ENCODE measurements around the gene IL36A.

The IL36A gene

DNA sequence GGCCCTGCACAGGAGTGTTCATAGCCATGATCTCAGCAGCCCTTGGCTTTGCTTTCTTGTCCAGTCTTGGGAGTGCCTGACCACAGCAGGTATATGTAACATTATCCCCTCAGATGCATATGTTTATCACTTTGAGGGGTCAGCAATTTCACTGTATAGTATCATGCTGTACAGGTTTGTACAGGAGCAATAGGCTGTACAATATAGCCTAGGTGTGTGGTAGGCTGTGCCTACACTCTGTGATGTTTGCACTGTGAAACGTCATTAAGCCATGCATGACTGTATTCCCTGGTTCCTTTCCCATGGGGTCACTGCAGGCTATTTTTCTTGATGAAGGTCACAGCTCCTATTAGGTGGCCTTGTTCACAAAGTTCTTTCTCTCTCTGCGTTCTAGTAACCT, 32.1 kb upstream of the IL36A start:
- Histone ChIP-seq H3K4me3 (ENCODE audit: low read depth, low read length) (no peak overlapping the region), H2AFZ (no peak overlapping the region), H3K79me2 (no peaks in the 10 kb centered on the region), H3K27me3 (ENCODE audit: control insufficient read depth, insufficient read depth, low read length) (no peaks in the 10 kb centered on the region), H3K9ac (no peak overlapping the region), H3K4me2 (ENCODE audit: low read length) (no peak overlapping the region), H3K9me3 (ENCODE audit: control insufficient read depth, low read length) (no peaks in the 10 kb centered on the region), H3K36me3 (ENCODE audit: control insufficient read depth, insufficient read depth, low read length) (no peaks in the 10 kb centered on the region), H3K27ac (no peak overlapping the region), H3K4me1 (no peaks in the 10 kb centered on the region)
- TF ChIP-seq, protein P1, sequence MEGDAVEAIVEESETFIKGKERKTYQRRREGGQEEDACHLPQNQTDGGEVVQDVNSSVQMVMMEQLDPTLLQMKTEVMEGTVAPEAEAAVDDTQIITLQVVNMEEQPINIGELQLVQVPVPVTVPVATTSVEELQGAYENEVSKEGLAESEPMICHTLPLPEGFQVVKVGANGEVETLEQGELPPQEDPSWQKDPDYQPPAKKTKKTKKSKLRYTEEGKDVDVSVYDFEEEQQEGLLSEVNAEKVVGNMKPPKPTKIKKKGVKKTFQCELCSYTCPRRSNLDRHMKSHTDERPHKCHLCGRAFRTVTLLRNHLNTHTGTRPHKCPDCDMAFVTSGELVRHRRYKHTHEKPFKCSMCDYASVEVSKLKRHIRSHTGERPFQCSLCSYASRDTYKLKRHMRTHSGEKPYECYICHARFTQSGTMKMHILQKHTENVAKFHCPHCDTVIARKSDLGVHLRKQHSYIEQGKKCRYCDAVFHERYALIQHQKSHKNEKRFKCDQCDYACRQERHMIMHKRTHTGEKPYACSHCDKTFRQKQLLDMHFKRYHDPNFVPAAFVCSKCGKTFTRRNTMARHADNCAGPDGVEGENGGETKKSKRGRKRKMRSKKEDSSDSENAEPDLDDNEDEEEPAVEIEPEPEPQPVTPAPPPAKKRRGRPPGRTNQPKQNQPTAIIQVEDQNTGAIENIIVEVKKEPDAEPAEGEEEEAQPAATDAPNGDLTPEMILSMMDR (IDR thresholded peaks at IDR 0.05) = no peak

- Histone ChIP-seq H3K79me2 (no peaks in the 10 kb centered on the region), H3K36me3 (ENCODE audit: control insufficient read depth, insufficient read depth, low read length) (no peaks in the 10 kb centered on the region), H3K4me1 (no peaks in the 10 kb centered on the region), H3K4me3 (ENCODE audit: low read depth, low read length) (no peak within 1 kb of the TSS), H3K4me2 (ENCODE audit: low read length) (no peak within 1 kb of the TSS), H2AFZ (no peak within 1 kb of the TSS), H3K9ac (no peak within 1 kb of the TSS), H3K27ac (no peak within 1 kb of the TSS), H3K27me3 (ENCODE audit: control insufficient read depth, insufficient read depth, low read length) (no peaks in the 10 kb centered on the region), H3K9me3 (ENCODE audit: control insufficient read depth, low read length) (no peaks in the 10 kb centered on the region)
- TF ChIP-seq, protein P1 (IDR thresholded peaks at IDR 0.05) = no peak
Measured at GRCh38 chr2:112977559-112978056, 27.7 kb upstream of the IL36A start, which contains the start of gene IL36G. TSS of gene IL36G (plus strand) at chr2:112978006. CDS start at chr2:112978639, 633 bp downstream.

DNA sequence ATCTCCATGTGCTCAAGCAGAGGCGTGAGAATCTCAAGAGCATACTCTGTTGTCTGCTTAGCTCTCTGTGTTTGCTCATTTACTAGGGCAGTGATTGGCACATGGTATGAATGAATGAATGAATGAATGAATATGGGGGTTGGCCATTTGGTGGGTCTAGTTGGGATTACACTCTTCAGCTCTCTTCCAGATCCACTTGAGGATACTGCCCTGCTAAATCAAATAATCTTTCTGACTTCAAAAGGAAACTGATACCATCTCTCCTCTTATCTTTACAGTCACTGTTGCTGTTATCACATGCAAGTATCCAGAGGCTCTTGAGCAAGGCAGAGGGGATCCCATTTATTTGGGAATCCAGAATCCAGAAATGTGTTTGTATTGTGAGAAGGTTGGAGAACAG, 25.5 kb upstream of the IL36A start:
- Histone ChIP-seq H3K9me3 (ENCODE audit: control insufficient read depth, low read length) (no peaks in the 10 kb centered on the region), H3K36me3 (ENCODE audit: control insufficient read depth, insufficient read depth, low read length) (no peaks in the 10 kb centered on the region), H3K9ac (no peak overlapping the region), H3K79me2 (no peaks in the 10 kb centered on the region), H3K4me2 (ENCODE audit: low read length) (no peak overlapping the region), H3K27me3 (ENCODE audit: control insufficient read depth, insufficient read depth, low read length) (no peaks in the 10 kb centered on the region), H3K27ac (no peak overlapping the region), H3K4me1 (no peaks in the 10 kb centered on the region), H3K4me3 (ENCODE audit: low read depth, low read length) (no peak overlapping the region), H2AFZ (no peak overlapping the region)
- TF ChIP-seq, protein P1 (IDR thresholded peaks at IDR 0.05) = no peak

GRCh38 chr2:112980537-112980936, 24.7 kb upstream of the IL36A start:
- Histone ChIP-seq H3K4me3 (ENCODE audit: low read depth, low read length) (no peak overlapping the region), H3K27me3 (ENCODE audit: control insufficient read depth, insufficient read depth, low read length) (no peaks in the 10 kb centered on the region), H3K4me2 (ENCODE audit: low read length) (no peak overlapping the region), H3K9me3 (ENCODE audit: control insufficient read depth, low read length) (no peaks in the 10 kb centered on the region), H3K36me3 (ENCODE audit: control insufficient read depth, insufficient read depth, low read length) (no peaks in the 10 kb centered on the region), H3K9ac (no peak overlapping the region), H2AFZ (no peak overlapping the region), H3K27ac (no peak overlapping the region), H3K79me2 (no peaks in the 10 kb centered on the region), H3K4me1 (no peaks in the 10 kb centered on the region)
- TF ChIP-seq, protein P1 (IDR thresholded peaks at IDR 0.05) = no peak

- TF ChIP-seq, protein P1 (IDR thresholded peaks at IDR 0.05) = no peak
- Histone ChIP-seq H3K79me2 (no peaks in the 10 kb centered on the region), H3K27ac (no peak overlapping the region), H2AFZ (no peak overlapping the region), H3K4me2 (ENCODE audit: low read length) (no peak overlapping the region), H3K9me3 (ENCODE audit: control insufficient read depth, low read length) (peaks cover 3% of the 10 kb centered on the region), H3K36me3 (ENCODE audit: control insufficient read depth, insufficient read depth, low read length) (no peaks in the 10 kb centered on the region), H3K9ac (no peak overlapping the region), H3K4me3 (ENCODE audit: low read depth, low read length) (no peak overlapping the region), H3K4me1 (no peaks in the 10 kb centered on the region), H3K27me3 (ENCODE audit: control insufficient read depth, insufficient read depth, low read length) (no peaks in the 10 kb centered on the region)
Measured at GRCh38 chr2:112985090-112985489, 20.2 kb upstream of the IL36A start.

All from parathyroid adenoma (tissue), 2 donors.